Left lung (tissue), 10 donors: ENCODE data around the gene NCBP3. TPM values are rescaled to one million over a fixed set of nuclear protein-coding genes. Genes with fewer than 3 reads are reported as not detected.
A peak's percentile ranks its signal among the peaks of the same experiment; 100 is the strongest.

Experiments used
- ATAC-seq: fragments of 200-7000 bp; cut with Tn5 transposase; one replicate; pipeline ENCODE4 v1.9.1; 2020; ENCODE audit warnings: moderate library complexity
- DNase-seq, 4 donors: peaks; one replicate each; pipeline ENCODE4 v3.0.0-alpha.2; 2013 to 2020
- H3K27ac ChIP-seq, 2 donors: fragments of 200-600 bp; sonication (generic) in 1 of 2; one replicate each; pipeline versions ENCODE4 v1.5.0 to v1.8.0; 2020 to 2021
- H3K27me3 ChIP-seq, 2 donors: fragments of 200-600 bp; sonication (generic) in 1 of 2; one replicate each; pipeline versions ENCODE4 v1.5.0 to v1.8.0; 2020 to 2021
- H3K36me3 ChIP-seq, 2 donors: fragments of 200-600 bp; sonication (generic) in 1 of 2; one replicate each; pipeline versions ENCODE4 v1.5.0 to v1.8.0; 2020 to 2021
- H3K4me1 ChIP-seq, 2 donors: fragments of 200-600 bp; one replicate each; pipeline ENCODE4 v1.8.0; 2021
- H3K4me3 ChIP-seq, 2 donors: fragments of 200-600 bp; sonication (generic) in 1 of 2; one replicate each; pipeline versions ENCODE4 v1.5.0 to v1.8.0; 2020 to 2021; ENCODE audit warnings: mild to moderate bottlenecking in 1 of 2
- H3K9me3 ChIP-seq, 2 donors: fragments of 200-600 bp; sonication (generic) in 1 of 2; one replicate each; pipeline versions ENCODE4 v1.5.0 to v1.8.0; 2020 to 2021
- intact Hi-C, 2 donors: fragments of 100-400 bp; cut with DNase I; formaldehyde crosslinking; loops; one replicate each; pipeline versions ENCODE4 v1.11.2 to v1.14.2; 2022
- polyA plus RNA-seq, 6 donors: library from polyadenylated mRNA; unstranded; fragments of 120-200 nt; gene quantifications; one replicate each; pipeline ENCODE4 v1.2.1, GENCODE V29; 2013; ENCODE audit not compliant: insufficient read length in 6 of 6
- total RNA-seq, 2 donors: library from RNA; stranded (reverse); fragmentation: NEBNext Ultra II Directional; extraction: Animal tissue kit (Norgen Biotek cat#: 25700); gene quantifications; one replicate each; pipeline ENCODE4 v1.2.1, GENCODE V29; 2021
- TF ChIP-seq, protein P1 (sequence below), 2 donors: fragments of 200-600 bp; sonication (generic) in 1 of 2; IDR thresholded peaks; one replicate each; pipeline versions ENCODE4 v1.5.0 to v1.8.0; 2021; ENCODE audit warnings: antibody characterized with exemption in 2 of 2
- donor health status: DM: no; HTN: yes; CAD: no.
- donor health status: DM: no; HTN: no; CAD: no.

NCBP3 gene
- total and polyA plus RNA-seq, 8 donors = 30.6 to 112 (median 104) TPM

DNA sequence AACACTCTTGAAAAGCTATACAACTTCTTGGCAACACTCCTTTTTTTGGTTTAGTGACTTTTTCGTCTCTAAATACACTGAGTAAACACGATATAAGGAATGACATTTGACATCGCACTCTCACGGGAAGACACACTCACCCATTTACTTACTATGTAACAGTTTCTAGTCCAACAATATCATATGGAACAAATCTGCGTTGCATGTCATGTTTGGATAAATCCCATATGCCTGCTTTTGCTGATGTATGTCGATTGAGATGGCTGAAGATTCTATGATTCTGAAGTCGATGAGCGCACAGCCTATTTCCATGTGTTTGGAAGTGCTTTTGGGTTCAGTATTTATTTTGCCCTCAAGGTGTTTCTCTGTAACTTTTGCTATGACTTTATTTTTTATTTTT, 63.3 kb downstream of the NCBP3 start:
- no peaks in the 10 kb centered on the region for H3K9me3 ChIP-seq
- H3K27ac ChIP-seq = no peak overlapping the region
- no peaks in the 10 kb centered on the region for H3K36me3 ChIP-seq
- TF ChIP-seq, protein P1, sequence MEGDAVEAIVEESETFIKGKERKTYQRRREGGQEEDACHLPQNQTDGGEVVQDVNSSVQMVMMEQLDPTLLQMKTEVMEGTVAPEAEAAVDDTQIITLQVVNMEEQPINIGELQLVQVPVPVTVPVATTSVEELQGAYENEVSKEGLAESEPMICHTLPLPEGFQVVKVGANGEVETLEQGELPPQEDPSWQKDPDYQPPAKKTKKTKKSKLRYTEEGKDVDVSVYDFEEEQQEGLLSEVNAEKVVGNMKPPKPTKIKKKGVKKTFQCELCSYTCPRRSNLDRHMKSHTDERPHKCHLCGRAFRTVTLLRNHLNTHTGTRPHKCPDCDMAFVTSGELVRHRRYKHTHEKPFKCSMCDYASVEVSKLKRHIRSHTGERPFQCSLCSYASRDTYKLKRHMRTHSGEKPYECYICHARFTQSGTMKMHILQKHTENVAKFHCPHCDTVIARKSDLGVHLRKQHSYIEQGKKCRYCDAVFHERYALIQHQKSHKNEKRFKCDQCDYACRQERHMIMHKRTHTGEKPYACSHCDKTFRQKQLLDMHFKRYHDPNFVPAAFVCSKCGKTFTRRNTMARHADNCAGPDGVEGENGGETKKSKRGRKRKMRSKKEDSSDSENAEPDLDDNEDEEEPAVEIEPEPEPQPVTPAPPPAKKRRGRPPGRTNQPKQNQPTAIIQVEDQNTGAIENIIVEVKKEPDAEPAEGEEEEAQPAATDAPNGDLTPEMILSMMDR (IDR thresholded peaks at IDR 0.05) = no peak
- DNase-seq (no peak), ATAC-seq (no peak)
- peaks cover 0 to 4% of the 10 kb centered on the region in 2 donors for H3K27me3 ChIP-seq
- intact Hi-C loops = no loop called here
- H3K4me3 ChIP-seq = no peak overlapping the region
- no peaks in the 10 kb centered on the region for H3K4me1 ChIP-seq

GRCh38 chr17:3780986-3781385, 65.1 kb downstream of the NCBP3 start:
- TF ChIP-seq, protein P1 (IDR thresholded peaks at IDR 0.05) = no peak
- ATAC-seq = no peak
- intact Hi-C loops = no loop called here

DNA sequence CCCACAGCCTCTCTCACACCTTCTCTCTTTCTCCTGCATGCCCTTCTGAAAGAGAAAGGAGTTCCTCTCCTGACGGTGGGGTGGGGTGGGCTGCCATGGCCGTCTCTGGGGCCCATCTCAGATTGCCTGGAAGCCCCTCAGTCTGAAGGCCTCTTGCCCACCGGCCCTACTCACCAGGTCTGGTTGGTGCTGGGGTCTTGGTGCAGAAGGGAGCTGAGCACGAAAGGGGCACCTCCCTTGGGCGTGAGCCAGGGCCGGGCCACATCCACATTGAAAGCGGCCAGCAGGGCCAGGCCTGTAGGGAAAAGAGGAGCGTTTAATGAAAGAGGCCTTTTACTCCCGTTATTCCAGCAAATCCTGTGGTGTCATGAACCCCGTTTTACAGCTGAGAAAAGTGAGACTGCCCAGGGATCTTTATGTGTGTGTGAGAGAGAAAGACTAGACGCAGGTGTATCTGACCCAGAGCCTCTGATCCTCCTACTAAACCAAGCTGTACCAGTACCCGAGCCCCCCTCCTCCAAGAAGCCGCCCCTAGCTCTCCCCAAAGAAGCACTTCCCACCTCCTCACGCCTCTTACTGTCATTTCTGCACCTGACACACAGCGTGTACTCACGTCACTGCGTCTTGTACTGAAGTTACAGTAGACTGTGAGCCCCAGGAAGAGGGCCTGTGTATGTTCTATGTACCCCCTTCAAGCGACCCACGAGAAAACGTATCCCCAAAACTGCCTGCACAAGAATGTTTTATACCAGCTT, 68.5 kb downstream of the NCBP3 start:
- intact Hi-C loops = no loop called here
- ATAC-seq = no peak

More at GRCh38 chr17:3780986-3781385, 65.1 kb downstream of the NCBP3 start:
- H3K4me3 ChIP-seq = no peak overlapping the region
- DNase-seq = no peak
- H3K36me3 ChIP-seq = no peaks in the 10 kb centered on the region
- peaks cover 0 to 4% of the 10 kb centered on the region in 2 donors for H3K27me3 ChIP-seq
- H3K27ac ChIP-seq = no peak overlapping the region
- H3K9me3 ChIP-seq = no peaks in the 10 kb centered on the region
- H3K4me1 ChIP-seq = no peaks in the 10 kb centered on the region

DNA sequence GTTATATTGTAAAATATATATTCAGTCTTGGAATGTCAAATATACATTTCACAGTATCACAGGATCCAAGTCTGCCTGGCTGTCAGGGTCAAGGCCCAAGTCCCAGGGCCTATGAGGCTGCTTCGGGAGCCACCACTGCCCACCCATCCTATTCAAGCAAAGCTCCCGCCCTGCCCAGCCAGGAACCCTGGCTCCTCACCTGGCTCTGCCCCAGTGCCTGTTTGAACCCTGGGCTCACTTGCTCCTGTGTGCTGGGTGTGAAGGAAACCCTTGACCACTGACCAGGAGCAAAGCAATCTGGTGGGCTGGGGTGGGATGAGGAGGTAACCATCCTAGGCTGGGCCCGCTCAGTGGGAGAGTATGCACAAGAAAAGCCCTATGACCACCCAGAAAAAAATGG, 72.1 kb downstream of the NCBP3 start:
- H3K36me3 ChIP-seq = no peaks in the 10 kb centered on the region
- no peaks in the 10 kb centered on the region for H3K27me3 ChIP-seq
- DNase-seq (peak in 1 of 4 donors; percentile 36), ATAC-seq (no peak)
- intact Hi-C loops = no loop called here
- H3K4me1 ChIP-seq = peaks cover 0 to 5% of the 10 kb centered on the region in 2 donors
- H3K9me3 ChIP-seq = no peaks in the 10 kb centered on the region
- TF ChIP-seq, protein P1 (IDR thresholded peaks at IDR 0.05) = no peak
- no peak overlapping the region for H3K27ac ChIP-seq
- no peak overlapping the region for H3K4me3 ChIP-seq

More for the DNA sequence above, 68.5 kb downstream of the NCBP3 start:
- TF ChIP-seq, protein P1 (IDR thresholded peaks at IDR 0.05) = no peak
- Histone ChIP-seq H3K4me1 (no peaks in the 10 kb centered on the region), H3K9me3 (no peaks in the 10 kb centered on the region), H3K4me3 (no peak overlapping the region), H3K27me3 (no peaks in the 10 kb centered on the region), H3K36me3 (no peaks in the 10 kb centered on the region), H3K27ac (no peak overlapping the region)
- peak in 1 of 4 donors; percentile 1 for DNase-seq

GRCh38 chr17:3773511-3773910, 72.5 kb downstream of the NCBP3 start:
- intact Hi-C loops = no loop called here
- TF ChIP-seq, protein P1 (IDR thresholded peaks at IDR 0.05) = no peak
- no peaks in the 10 kb centered on the region for H3K36me3 ChIP-seq
- no peak overlapping the region for H3K4me3 ChIP-seq
- no peak overlapping the region for H3K27ac ChIP-seq
- peak in 1 of 4 donors; percentile 11 for DNase-seq
- H3K9me3 ChIP-seq = no peaks in the 10 kb centered on the region
- no peak for ATAC-seq
- no peaks in the 10 kb centered on the region for H3K27me3 ChIP-seq
- peaks cover 0 to 5% of the 10 kb centered on the region in 2 donors for H3K4me1 ChIP-seq
